ENCODE measurements around the gene NDUFAF5.

Gene NDUFAF5

GRCh38 chr20:13825465-13825864 is 40.6 kb downstream of the NDUFAF5 start:
- DNase-seq = no peak

GRCh38 chr20:13831476-13831875 is 46.6 kb downstream of the NDUFAF5 start:
- DNase-seq = no peak

DNA sequence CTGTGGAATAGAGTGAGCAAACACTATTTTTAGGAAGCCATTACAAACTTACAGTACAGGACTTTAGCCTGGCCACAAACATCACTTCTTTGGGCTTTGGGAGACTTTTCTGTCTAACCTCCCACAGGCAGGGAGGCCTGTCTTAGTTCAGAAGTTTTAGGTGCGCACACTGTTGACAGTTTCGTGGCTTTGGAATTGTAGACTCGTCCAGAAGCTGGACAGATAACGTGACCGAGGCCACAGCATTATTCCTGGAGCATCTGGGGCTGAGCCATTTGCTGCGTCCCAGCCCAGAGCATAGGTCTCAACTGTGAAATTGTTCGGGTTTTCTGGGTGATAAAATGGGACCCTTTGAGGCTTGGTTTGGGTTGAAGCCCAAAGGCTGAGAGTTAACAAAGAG is 53.8 kb downstream of the NDUFAF5 start:
- no peak for DNase-seq

GRCh38 chr20:13839421-13840092 is 54.7 kb downstream of the NDUFAF5 start:
- no peak for DNase-seq

GRCh38 chr20:13840093-13840465 is 55.3 kb downstream of the NDUFAF5 start:
- no peak for DNase-seq

DNA sequence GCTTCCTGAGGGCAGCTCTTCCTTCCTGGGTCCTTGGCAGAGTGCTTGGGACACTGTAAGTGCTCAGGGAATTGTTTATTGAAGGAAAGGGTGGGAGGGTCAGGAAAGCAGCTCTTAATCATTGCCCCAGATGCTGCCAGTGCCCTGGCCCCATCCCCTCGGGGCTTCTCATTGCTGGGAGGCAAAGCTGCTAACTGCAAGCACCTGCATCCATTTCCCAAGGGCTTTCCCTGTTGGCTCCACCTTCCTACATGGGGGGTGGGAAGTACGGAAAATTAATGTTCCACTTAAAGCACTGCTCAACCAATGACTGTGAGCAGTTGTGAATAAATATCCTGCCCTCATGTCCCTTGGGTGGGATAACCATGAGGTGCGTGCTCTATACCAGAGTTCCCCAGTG is 56.4 kb downstream of the NDUFAF5 start:
- DNase-seq = no peak

GRCh38 chr20:13844296-13844695 is 59.5 kb downstream of the NDUFAF5 start:
- DNase-seq = no peak

DNA sequence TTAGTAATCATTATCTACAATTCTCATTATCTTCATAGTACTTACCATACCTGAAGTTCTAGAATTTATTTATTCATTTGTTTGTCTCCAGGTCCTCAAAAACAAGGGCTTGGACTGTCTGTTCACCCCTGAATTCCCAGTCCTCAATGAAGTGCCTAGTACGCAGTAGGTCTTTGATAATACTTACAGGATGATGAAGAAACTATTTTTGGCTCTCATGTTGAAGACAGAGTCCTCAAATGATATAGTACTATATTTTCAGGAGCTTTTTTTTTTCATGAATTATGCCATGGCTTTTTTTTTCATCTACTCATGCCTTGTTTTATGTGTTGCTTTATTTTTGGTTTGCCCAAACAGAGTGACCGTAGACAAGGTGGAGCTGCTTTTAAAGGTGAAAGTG is 66.5 kb downstream of the NDUFAF5 start:
- DNase-seq = no peak

GRCh38 chr20:13852306-13852705 is 67.5 kb downstream of the NDUFAF5 start:
- DNase-seq = no peak

DNA sequence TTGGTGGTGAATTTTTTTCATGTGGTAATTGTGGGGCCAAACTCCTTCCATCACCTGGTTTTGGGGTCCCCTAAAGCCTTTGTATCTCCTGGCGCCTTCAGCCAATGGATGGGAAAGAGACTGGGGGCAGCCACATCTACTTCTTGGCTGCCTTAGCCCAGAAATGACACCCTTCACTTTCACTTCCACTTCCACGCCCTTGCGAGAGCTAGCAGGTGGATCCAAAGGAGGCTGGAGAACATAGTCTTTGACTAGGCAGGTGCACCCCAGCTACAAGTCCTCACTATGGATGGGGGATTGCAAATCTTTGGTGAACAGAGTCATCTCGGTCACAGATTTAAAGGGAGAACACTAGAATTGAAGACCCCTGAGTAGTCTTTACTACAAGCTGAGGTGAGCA is 70.8 kb downstream of the NDUFAF5 start:
- DNase-seq = no peak

DNA sequence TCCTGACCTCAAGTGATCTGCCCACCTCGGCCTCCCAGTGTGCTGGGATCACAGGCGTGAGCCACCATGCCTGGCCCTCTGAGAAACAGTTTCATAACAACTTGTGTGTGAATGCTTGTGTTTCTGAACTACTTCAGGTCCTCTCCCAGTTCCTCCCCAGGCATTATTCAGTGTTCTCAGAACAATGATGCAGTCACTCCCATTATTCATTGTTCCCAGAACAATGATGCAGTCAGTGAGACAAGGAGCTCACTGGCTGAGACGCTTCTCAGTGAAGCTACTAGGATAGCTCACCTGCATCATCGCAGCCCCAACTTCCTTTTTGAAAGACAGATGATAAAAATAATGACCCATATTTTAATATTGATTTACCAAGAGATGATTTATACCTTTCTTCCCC is 71.5 kb downstream of the NDUFAF5 start:
- no peak for DNase-seq

GRCh38 chr20:13857304-13857703 is 72.5 kb downstream of the NDUFAF5 start:
- DNase-seq = no peak

- DNase-seq = no peak
These were observed 73.1 kb downstream of the NDUFAF5 start for GRCh38 chr20:13857961-13858360.

GRCh38 chr20:13858439-13858838 is 73.6 kb downstream of the NDUFAF5 start:
- DNase-seq = no peak

DNA sequence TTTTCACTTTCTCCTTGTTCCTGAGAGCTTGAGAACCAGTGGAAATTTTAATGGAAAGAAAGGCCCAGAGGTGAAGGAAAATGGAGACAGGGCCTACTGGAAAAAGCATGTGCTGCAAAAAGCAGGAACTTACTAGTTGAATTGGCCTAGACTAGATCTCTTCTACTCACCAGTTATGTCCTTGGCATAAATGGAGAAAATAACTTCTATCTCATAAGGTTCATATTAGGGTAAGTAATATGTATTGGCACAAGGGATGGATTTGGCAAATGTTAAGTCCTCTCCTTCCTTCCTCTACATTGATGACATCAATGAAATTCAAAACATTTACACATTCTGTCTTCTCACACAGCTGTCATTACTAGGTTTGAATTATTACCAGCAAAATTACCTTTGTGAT is 74.0 kb downstream of the NDUFAF5 start:
- DNase-seq = no peak

- no peak for DNase-seq
These were observed 77.4 kb downstream of the NDUFAF5 start for GRCh38 chr20:13862245-13862644.

DNA sequence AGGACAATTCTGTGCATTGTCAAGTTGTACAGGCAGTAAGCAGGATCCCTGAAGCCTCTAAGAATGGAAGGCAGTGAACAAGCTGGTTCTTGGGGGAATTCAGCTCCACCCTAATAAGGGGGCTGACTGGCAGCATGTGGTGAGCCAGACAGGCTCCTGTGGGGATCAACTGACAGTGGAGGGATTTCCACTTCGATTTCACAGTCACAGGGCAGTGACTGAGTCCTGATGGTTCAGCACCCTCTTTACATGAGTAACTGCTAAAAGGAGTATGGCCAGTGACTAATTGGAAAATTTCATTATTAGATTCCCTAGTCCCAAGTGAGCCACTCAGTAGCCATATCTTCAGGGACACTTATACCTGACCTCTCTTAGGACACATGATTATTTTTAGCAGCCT is 78.4 kb downstream of the NDUFAF5 start:
- DNase-seq = no peak

- DNase-seq = no peak
These were observed 80.3 kb downstream of the NDUFAF5 start for GRCh38 chr20:13865156-13865555.

DNA sequence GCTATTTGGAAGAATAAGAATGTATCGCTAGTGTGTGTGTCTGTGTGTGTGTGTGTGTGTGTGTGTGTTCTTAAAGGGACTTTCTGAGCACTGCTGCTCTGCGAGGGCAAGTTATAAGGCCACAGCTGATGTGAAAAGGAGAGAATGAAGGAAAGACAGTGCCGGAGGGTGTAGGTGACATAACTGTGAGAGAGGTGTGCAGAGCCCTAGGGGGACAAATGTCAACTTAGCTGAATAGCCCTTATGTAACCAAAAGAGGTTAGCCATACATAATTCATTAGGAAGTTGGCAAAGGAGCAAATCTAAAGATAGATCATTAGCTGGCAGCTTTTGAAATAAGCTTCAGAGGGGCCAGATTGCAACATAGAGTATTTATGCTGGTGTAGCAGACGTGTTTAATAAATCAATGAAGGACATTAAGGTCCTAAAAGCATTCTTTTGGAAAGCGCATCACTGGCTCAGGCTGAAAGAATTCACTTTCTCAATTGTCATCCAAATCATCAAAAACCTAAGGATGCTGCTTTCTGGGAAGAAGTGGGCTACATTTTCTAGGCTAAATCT is 81.0 kb downstream of the NDUFAF5 start:
- no peak for DNase-seq

DNA sequence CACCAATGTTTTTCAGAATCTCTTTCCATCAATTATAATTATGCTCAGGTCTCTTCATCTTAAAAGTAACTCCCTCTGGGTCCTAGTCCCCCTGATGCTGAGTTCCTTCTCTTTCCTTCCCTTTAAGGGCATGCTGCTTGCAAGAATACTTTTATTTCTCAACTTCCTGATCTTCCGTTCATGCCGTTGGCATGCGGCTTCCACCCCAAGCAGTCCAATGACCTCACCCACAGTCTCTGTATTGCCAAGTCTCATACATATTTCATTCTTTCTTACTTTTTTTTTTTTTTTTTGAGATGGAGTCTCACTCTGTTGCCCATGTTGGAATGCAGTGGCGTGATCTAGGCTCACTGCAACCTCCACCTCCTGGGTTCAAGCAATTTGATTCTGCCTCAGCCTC is 83.5 kb downstream of the NDUFAF5 start:
- no peak for DNase-seq

DNA sequence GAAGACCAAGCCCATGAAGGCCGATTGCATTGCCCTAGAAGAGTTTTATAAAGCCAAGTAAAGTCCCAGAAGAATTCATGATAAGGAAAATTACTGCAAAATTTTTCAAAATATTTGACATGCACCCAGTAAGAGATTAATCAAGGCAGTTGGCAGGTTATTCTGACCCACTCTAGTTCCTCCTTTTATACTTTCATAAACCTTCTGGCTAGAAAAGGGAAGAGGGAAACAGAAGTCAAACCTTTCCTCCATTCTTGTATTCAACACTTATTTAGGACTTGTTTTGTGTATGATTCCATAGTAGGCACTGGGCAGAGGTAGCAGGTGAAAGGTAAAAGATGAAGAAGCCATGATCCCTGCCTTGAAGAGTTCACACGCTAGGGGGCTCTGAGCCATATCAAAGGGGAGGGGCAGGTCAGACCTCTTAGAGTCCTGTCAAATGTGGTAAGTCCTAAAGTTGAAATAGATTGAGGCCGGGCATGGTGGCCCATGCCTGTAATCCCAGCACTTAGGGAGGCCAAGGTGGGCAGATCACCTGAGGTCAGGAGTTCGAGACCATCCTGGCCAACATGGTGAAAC is 85.4 kb downstream of the NDUFAF5 start:
- DNase-seq = no peak
